NCI-H1930 (cell line): ENCODE measurements around the gene NBPF10.
"Not testable (repeated sequence)": the region's sequence is repeated elsewhere in the genome, so short reads cannot be mapped to it uniquely, and the experiment has no call there.

Experiments used
- DNase-seq, 2 experiments: peaks; one replicate each; lab custom pipeline; 2025; lab: John Stamatoyannopoulos, UW

The NBPF10 gene, protein sequence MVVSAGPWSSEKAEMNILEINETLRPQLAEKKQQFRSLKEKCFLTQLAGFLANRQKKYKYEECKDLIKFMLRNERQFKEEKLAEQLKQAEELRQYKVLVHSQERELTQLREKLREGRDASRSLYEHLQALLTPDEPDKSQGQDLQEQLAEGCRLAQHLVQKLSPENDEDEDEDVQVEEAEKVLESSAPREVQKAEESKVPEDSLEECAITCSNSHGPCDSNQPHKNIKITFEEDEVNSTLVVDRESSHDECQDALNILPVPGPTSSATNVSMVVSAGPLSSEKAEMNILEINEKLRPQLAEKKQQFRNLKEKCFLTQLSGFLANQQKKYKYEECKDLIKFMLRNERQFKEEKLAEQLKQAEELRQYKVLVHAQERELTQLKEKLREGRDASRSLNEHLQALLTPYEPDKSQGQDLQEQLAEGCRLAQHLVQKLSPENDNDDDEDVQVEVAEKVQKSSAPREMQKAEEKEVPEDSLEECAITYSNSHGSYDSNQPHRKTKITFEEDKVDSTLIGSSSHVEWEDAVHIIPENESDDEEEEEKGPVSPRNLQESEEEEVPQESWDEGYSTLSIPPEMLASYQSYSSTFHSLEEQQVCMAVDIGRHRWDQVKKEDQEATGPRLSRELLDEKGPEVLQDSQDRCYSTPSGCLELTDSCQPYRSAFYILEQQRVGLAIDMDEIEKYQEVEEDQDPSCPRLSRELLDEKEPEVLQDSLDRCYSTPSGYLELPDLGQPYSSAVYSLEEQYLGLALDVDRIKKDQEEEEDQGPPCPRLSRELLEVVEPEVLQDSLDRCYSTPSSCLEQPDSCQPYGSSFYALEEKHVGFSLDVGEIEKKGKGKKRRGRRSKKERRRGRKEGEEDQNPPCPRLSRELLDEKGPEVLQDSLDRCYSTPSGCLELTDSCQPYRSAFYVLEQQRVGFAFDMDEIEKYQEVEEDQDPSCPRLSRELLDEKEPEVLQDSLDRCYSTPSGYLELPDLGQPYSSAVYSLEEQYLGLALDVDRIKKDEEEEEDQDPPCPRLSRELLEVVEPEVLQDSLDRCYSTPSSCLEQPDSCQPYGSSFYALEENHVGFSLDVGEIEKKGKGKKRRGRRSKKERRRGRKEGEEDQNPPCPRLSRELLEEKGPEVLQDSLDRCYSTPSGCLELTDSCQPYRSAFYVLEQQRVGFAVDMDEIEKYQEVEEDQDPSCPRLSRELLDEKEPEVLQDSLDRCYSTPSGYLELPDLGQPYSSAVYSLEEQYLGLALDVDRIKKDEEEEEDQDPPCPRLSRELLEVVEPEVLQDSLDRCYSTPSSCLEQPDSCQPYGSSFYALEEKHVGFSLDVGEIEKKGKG (N-terminal part only)

DNA sequence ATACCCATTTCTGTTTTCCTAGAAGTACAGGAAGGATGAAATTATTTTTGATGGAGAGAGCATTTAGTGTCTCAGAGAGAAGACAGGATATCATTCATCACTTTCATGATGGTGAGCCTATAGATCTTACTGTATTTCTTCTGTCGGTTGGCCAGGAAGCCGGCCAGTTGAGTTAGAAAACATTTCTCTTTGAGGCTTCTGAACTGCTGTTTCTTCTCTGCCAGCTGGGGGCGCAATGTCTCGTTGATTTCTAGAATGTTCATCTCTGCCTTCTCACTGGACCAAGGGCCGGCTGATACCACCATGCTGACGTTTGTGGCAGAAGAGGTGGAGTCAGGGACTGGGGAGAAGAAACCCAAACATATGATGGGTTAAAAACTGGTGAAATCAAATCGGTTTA is at the start of gene NBPF10:
Gene NBPF10 (minus strand): TSS at position 340 of the 400 bp plus-strand sequence. CDS start 35 bp downstream, at position 305.
- not testable (repeated sequence) for DNase-seq

DNA sequence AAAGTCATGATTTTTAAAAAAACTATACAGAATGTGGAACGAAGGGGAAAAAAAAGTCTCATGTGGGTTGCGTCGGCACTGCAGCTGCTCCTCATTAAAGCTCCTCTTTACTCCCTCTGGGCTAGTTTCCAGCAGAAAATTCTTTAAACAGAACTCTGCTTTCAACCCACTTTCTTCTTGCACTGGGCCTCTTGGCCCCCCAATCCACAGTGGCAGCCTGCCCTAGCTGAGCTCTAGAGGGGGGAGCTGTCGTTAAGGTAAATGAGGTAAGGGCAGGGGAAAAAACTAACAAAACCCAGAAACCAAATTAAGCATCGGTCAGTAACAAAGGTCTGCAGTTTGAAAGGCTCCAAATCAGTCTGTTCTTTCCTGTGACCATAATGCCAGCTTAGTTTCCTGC is 29.9 kb upstream of the NBPF10 start:
- DNase-seq, result not testable (repeated sequence)

DNA sequence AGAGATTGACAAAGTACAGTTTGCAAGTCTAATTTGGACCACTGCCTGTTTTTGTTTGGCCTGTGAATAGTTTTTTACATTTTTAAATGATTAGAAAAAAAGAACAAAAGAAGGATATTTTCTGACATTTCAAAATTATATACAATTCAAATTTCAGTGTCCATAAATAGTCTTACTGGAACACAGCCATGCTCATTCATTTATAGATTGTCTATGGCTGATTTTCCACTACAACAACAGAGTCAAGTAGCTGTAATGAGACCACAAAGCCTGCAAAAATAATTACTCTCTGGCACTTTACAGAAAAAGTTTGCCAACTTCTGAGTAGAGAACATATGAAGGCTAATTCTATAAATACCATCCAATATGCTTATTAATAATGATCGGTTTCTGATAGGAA is 23.1 kb upstream of the NBPF10 start:
- DNase-seq, result not testable (repeated sequence)

DNA sequence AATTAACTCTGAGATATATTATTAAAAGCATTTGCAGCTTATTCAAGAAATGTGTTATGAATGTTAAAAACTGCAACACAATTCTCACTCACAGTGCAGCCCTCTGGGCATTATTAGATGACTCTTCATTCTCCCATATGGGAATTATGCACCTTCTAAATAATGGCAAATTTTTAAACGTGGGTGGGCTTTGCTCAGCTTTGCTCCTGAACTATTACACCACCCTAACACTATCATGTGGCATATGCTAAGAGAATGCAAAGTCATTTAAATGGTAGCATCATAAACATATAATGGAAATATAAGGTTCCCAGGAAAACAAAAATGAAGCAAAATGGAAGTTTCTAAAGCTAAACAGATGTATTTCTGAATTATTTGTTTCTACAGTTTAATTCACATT is 22.7 kb upstream of the NBPF10 start:
- not testable (repeated sequence) for DNase-seq
